DND-41 (cell line): ENCODE results near the gene TTC12.

Source experiments
- ATAC-seq: fragments of 200-7000 bp; cut with Tn5 transposase; 3 replicates; pipeline ENCODE4 v1.9.1; 2021; ENCODE audit warnings: low read depth; ENCODE audit not compliant: insufficient read depth
- DNase-seq: peaks from one replicate; pipeline ENCODE4 v3.0.0-alpha.2; 2020
- H2AFZ ChIP-seq: 2 replicates; pipeline ENCODE4 v1.6.0; 2012; ENCODE audit warnings: low read depth, low read length
- H3K27ac ChIP-seq: 2 replicates; pipeline ENCODE4 v1.5.1; 2012; ENCODE audit warnings: low read length, inconsistent platforms
- H3K27me3 ChIP-seq: fragments of 200-600 bp; sonication (generic); 2 replicates; pipeline ENCODE4 v1.6.0; 2012; ENCODE audit warnings: low read length, mild to moderate bottlenecking, inconsistent platforms; ENCODE audit not compliant: insufficient read depth, poor library complexity
- H3K36me3 ChIP-seq: 2 replicates; pipeline ENCODE4 v1.5.1; 2012; ENCODE audit warnings: low read length, inconsistent platforms; ENCODE audit not compliant: insufficient read depth
- H3K4me1 ChIP-seq: 2 replicates; pipeline ENCODE4 v1.5.1; 2012; ENCODE audit warnings: mild to moderate bottlenecking, low read length; ENCODE audit not compliant: insufficient read depth
- H3K4me2 ChIP-seq: 2 replicates; pipeline ENCODE4 v1.6.0; 2012; ENCODE audit warnings: mild to moderate bottlenecking, moderate library complexity, low read length, inconsistent platforms; ENCODE audit not compliant: insufficient read depth
- H3K4me3 ChIP-seq, 2 experiments: fragments of 200-600 bp in 1 of 2; shearing (Covaris generic) in 1 of 2; 2 replicates each; pipeline ENCODE4 v1.5.1; 2012 to 2016; ENCODE audit warnings: inconsistent platforms in 2 of 2, low read length in 2 of 2, mild to moderate bottlenecking in 2 of 2, low read depth in 1 of 2, moderate library complexity in 1 of 2
- H3K79me2 ChIP-seq: 2 replicates; pipeline ENCODE4 v1.6.0; 2012; ENCODE audit warnings: low read length, inconsistent platforms; ENCODE audit not compliant: insufficient read depth
- H3K9ac ChIP-seq: 2 replicates; pipeline ENCODE4 v1.6.0; 2012; ENCODE audit warnings: low read depth, mild to moderate bottlenecking, inconsistent platforms, low read length, moderate library complexity
- H3K9me3 ChIP-seq: 2 replicates; pipeline ENCODE4 v1.5.1; 2012; ENCODE audit warnings: low read length, moderate library complexity, mild to moderate bottlenecking, inconsistent platforms; ENCODE audit not compliant: insufficient read depth, severe bottlenecking
- H4K20me1 ChIP-seq: 2 replicates; pipeline ENCODE4 v1.6.0; 2012; ENCODE audit warnings: low read length; ENCODE audit not compliant: insufficient read depth
- CTCF ChIP-seq: IDR thresholded peaks from 2 replicates; pipeline ENCODE4 v1.5.1; 2012; ENCODE audit warnings: borderline replicate concordance, low read length, moderate library complexity, mild to moderate bottlenecking; ENCODE audit not compliant: poor library complexity, severe bottlenecking; ENCODE audit errors: extremely low read depth
- EZH2 ChIP-seq: IDR thresholded peaks from 3 replicates; pipeline ENCODE4 v1.6.1; 2012; ENCODE audit warnings: borderline replicate concordance, low read depth, mild to moderate bottlenecking, moderate library complexity, low read length, inconsistent platforms; ENCODE audit not compliant: severe bottlenecking

Gene TTC12

DNA sequence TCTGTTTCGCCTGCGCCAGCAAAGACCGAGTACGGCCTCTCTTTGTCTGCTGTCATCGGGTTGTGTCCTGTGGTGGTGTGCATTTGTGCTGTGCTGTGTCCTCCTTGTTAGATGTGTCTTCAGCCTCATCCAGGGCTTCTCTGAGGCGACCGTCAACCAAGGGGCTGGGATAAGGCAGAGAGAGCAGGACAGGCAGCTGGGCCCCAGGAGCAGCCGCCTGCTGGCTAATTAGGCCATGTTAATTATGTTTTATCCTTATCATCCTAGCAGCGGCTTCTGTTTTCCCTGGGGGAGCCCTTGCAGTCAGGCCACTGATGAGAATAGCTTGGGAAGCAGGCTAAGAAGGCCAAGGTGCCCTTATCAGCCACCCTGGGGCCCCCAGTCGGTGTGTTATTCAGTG, 40.7 kb upstream of the TTC12 start:
- Histone ChIP-seq H2AFZ (no peak overlapping the region), H3K9ac (no peak overlapping the region), H3K4me1 (no peaks in the 10 kb centered on the region), H3K4me3 (no peak overlapping the region), H3K4me2 (no peak overlapping the region), H3K27ac (no peak overlapping the region), H3K79me2 (no peaks in the 10 kb centered on the region), H3K9me3 (no peaks in the 10 kb centered on the region), H3K36me3 (no peaks in the 10 kb centered on the region), H4K20me1 (no peaks in the 10 kb centered on the region), H3K27me3 (no peaks in the 10 kb centered on the region)
- ATAC-seq: no peak
- TF ChIP-seq EZH2 (no peak), CTCF (no peak)
- DNase-seq: no peak

DNA sequence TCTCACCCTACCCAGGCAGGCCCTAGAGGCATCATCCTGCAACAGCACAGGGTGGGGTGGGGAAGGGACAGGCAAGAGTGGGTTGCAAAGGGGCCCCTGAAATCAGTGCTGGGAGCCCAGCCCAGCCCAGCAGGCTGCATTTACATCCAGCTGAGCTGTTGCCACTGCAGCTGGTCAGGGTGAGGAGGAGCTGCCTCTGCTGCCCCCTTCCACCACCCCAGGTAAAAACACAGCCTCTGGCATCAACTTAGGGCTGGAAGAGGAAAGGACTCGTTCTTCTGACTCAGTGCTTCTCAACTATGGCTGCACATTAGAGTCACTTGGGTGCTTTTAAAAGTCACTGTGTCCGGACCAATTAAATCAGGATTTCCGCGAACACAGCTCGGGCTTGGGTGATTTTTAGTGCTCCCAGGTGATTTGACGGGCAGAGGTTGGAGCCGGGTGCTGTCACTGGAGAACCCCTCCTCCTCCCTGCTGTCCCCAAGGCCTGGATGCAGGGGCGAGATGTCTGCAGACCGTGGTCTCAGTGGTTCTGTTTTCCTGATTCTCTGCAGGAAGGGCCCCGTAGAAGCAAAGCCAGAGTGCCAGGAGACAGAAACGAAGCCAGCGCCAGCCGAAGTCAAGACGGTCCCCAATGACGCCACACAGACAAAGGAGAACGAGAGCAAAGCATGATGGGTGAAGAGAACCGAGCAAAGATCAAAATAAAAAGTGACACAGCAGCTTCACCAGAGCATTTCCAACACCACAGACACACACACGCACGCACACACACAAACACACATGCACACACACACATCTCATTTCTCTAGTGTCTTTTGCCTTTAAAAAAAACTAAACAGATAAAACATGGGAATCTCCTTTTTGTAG, 39.4 kb upstream of the TTC12 start:
- H3K9me3 ChIP-seq: no peaks in the 10 kb centered on the region
- no peaks in the 10 kb centered on the region for H3K36me3 ChIP-seq
- H4K20me1 ChIP-seq: no peaks in the 10 kb centered on the region
- TF ChIP-seq CTCF: no peak
- TF ChIP-seq EZH2: no peak
- no peaks in the 10 kb centered on the region for H3K79me2 ChIP-seq
- H3K4me1 ChIP-seq: no peaks in the 10 kb centered on the region
- no peak overlapping the region for H3K4me3 ChIP-seq
- no peak overlapping the region for H3K27ac ChIP-seq
- H3K4me2 ChIP-seq: no peak overlapping the region
- H3K27me3 ChIP-seq: no peaks in the 10 kb centered on the region
- H2AFZ ChIP-seq: no peak overlapping the region
- no peak for DNase-seq
- H3K9ac ChIP-seq: no peak overlapping the region
- 0 out of 3 replicates have a peak, but pooled peaks have one; percentile 22 for ATAC-seq

GRCh38 chr11:113275602-113276001, 38.8 kb upstream of the TTC12 start:
- ATAC-seq: no peak
- Histone ChIP-seq H3K36me3 (no peaks in the 10 kb centered on the region), H3K27ac (no peak overlapping the region), H3K27me3 (no peaks in the 10 kb centered on the region), H4K20me1 (no peaks in the 10 kb centered on the region), H3K9me3 (no peaks in the 10 kb centered on the region), H3K4me1 (no peaks in the 10 kb centered on the region), H3K4me3 (no peak overlapping the region), H2AFZ (no peak overlapping the region), H3K9ac (no peak overlapping the region), H3K79me2 (no peaks in the 10 kb centered on the region), H3K4me2 (no peak overlapping the region)
- TF ChIP-seq EZH2: no peak
- no peak for TF ChIP-seq CTCF
- DNase-seq: no peak
